Astrocyte (in vitro differentiated cells and primary cell): ENCODE measurements around the gene SLC13A5. TPM values are rescaled to one million over a fixed set of nuclear protein-coding genes. Genes with fewer than 3 reads are reported as not detected.

Source experiments
- DNase-seq: peaks from one replicate; pipeline ENCODE4 v3.0.0-alpha.2; 2010; ENCODE audit warnings: low read depth
- FAIRE-seq: peaks from 2 replicates; lab custom pipeline; 2011; peaks lifted over from hg19 to GRCh38; lab: Jason Lieb, UNC
- H2AFZ ChIP-seq: 2 replicates; pipeline ENCODE4 v1.6.0; 2012; ENCODE audit warnings: low read depth, low read length, inconsistent platforms
- H3K27ac ChIP-seq: 2 replicates; pipeline ENCODE4 v1.5.1; 2011; ENCODE audit warnings: low read depth, low read length, inconsistent platforms
- H3K27me3 ChIP-seq: 2 replicates; pipeline ENCODE4 v1.6.0; 2011; ENCODE audit warnings: low read length, inconsistent platforms; ENCODE audit not compliant: insufficient read depth
- H3K36me3 ChIP-seq: 2 replicates; pipeline ENCODE4 v1.5.1; 2011; ENCODE audit warnings: low read length, inconsistent platforms; ENCODE audit not compliant: insufficient read depth
- H3K4me1 ChIP-seq: 2 replicates; pipeline ENCODE4 v1.5.1; 2011; ENCODE audit warnings: low read length, inconsistent platforms; ENCODE audit not compliant: insufficient read depth
- H3K4me2 ChIP-seq: 2 replicates; pipeline ENCODE4 v1.6.0; 2012; ENCODE audit warnings: low read length, inconsistent platforms
- H3K4me3 ChIP-seq: 2 replicates; pipeline ENCODE4 v1.5.1; 2011; ENCODE audit warnings: low read depth, mild to moderate bottlenecking, low read length, inconsistent platforms; ENCODE audit not compliant: insufficient read depth
- H3K79me2 ChIP-seq: 2 replicates; pipeline ENCODE4 v1.6.0; 2012; ENCODE audit warnings: mild to moderate bottlenecking, low read length, inconsistent platforms; ENCODE audit not compliant: insufficient read depth
- H3K9ac ChIP-seq: 2 replicates; pipeline ENCODE4 v1.6.0; 2012; ENCODE audit warnings: mild to moderate bottlenecking, low read length, inconsistent platforms
- H3K9me3 ChIP-seq: 2 replicates; pipeline ENCODE4 v1.5.1; 2012; ENCODE audit warnings: low read depth, mild to moderate bottlenecking, low read length, inconsistent platforms; ENCODE audit not compliant: insufficient read depth
- H4K20me1 ChIP-seq: 2 replicates; pipeline ENCODE4 v1.6.0; 2012; ENCODE audit warnings: low read length, inconsistent platforms; ENCODE audit not compliant: insufficient read depth
- H3K27ac Mint-ChIP-seq: one replicate; pipeline ENCODE4 v1.8.0; 2021; ENCODE audit warnings: mild to moderate bottlenecking, mixed read lengths; ENCODE audit not compliant: unreplicated experiment
- H3K27me3 Mint-ChIP-seq: one replicate; pipeline ENCODE4 v1.8.0; 2021; ENCODE audit warnings: low read depth, mixed read lengths; ENCODE audit not compliant: unreplicated experiment
- H3K36me3 Mint-ChIP-seq: one replicate; pipeline ENCODE4 v1.8.0; 2021; ENCODE audit warnings: low read depth, mixed read lengths; ENCODE audit not compliant: unreplicated experiment
- H3K4me1 Mint-ChIP-seq: one replicate; pipeline ENCODE4 v1.8.0; 2021; ENCODE audit warnings: low read depth, mixed read lengths; ENCODE audit not compliant: unreplicated experiment
- H3K4me3 Mint-ChIP-seq: one replicate; pipeline ENCODE4 v1.8.0; 2021; ENCODE audit warnings: mild to moderate bottlenecking, moderate library complexity, mixed read lengths; ENCODE audit not compliant: unreplicated experiment
- H3K9me3 Mint-ChIP-seq: one replicate; pipeline ENCODE4 v1.8.0; 2021; ENCODE audit warnings: mild to moderate bottlenecking, mixed read lengths; ENCODE audit not compliant: unreplicated experiment
- EZH2 ChIP-seq: IDR thresholded peaks from 2 replicates; pipeline ENCODE4 v1.6.1; 2012; ENCODE audit warnings: mild to moderate bottlenecking, low read length, inconsistent platforms; ENCODE audit not compliant: insufficient read depth
- total RNA-seq: library from RNA; stranded (reverse); gene quantifications from 2 replicates; pipeline ENCODE4 v1.2.1, GENCODE V29; 2021
- TF ChIP-seq, protein P1 (sequence below): IDR thresholded peaks from 2 replicates; pipeline ENCODE4 v1.5.1; 2011; ENCODE audit warnings: low read depth, mild to moderate bottlenecking, inconsistent platforms, low read length, moderate library complexity; ENCODE audit not compliant: insufficient read depth

Gene SLC13A5
- total RNA-seq, 1 donor from 2014 or later: 6.9 TPM

DNA sequence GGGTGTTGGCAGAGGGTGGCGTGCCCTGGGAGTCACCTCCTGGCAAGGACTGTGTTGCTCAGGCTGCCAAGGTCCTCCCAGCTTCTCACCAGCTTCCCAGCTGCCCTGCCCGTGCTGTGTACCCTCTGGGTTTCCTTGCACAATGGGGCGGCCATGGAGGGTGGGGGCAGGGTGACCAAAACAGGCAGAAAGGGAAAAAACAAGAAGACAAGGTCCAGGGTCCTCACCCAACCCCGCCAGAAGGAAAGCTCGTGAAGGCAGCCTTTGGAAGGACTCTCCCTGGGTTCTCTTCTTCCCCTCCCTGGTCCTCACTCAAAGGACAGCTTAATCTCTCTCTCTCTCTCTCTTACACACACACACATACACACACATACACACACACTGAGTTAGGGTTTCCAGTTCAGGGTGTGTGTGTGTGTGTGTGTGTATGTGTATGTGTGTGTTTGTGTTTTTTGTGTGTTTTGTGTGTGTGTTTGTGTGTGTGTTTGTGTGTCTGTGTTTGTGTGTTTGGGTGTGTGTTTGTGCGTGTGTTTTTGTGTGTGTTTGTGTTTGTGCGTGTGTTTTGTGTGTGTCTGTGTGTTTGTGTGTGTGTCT lies 2.0 kb downstream of the SLC13A5 start:
- DNase-seq: no peak
- H3K4me3 Mint-ChIP-seq: peak overlapping the region; percentile 0
- no peak for TF ChIP-seq EZH2
- TF ChIP-seq, protein P1, sequence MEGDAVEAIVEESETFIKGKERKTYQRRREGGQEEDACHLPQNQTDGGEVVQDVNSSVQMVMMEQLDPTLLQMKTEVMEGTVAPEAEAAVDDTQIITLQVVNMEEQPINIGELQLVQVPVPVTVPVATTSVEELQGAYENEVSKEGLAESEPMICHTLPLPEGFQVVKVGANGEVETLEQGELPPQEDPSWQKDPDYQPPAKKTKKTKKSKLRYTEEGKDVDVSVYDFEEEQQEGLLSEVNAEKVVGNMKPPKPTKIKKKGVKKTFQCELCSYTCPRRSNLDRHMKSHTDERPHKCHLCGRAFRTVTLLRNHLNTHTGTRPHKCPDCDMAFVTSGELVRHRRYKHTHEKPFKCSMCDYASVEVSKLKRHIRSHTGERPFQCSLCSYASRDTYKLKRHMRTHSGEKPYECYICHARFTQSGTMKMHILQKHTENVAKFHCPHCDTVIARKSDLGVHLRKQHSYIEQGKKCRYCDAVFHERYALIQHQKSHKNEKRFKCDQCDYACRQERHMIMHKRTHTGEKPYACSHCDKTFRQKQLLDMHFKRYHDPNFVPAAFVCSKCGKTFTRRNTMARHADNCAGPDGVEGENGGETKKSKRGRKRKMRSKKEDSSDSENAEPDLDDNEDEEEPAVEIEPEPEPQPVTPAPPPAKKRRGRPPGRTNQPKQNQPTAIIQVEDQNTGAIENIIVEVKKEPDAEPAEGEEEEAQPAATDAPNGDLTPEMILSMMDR: no peak
- H3K4me3 ChIP-seq: no peak overlapping the region
- H3K79me2 ChIP-seq: no peaks in the 10 kb centered on the region
- no peak overlapping the region for H3K27ac ChIP-seq
- FAIRE-seq: no peak
- peak overlapping the region; percentile 4 for H3K27ac Mint-ChIP-seq
- H3K9me3 Mint-ChIP-seq: peaks cover 9% of the 10 kb centered on the region
- H2AFZ ChIP-seq: no peak overlapping the region
- peaks cover 7% of the 10 kb centered on the region for H3K4me1 Mint-ChIP-seq
- H3K4me2 ChIP-seq: no peak overlapping the region
- no peaks in the 10 kb centered on the region for H3K9me3 ChIP-seq
- peaks cover 53% of the 10 kb centered on the region for H3K27me3 Mint-ChIP-seq
- no peak overlapping the region for H3K9ac ChIP-seq
- no peaks in the 10 kb centered on the region for H4K20me1 ChIP-seq
- peaks cover 2% of the 10 kb centered on the region for H3K36me3 Mint-ChIP-seq
- H3K4me1 ChIP-seq: no peaks in the 10 kb centered on the region
- peaks cover 10% of the 10 kb centered on the region for H3K27me3 ChIP-seq
- no peaks in the 10 kb centered on the region for H3K36me3 ChIP-seq

DNA sequence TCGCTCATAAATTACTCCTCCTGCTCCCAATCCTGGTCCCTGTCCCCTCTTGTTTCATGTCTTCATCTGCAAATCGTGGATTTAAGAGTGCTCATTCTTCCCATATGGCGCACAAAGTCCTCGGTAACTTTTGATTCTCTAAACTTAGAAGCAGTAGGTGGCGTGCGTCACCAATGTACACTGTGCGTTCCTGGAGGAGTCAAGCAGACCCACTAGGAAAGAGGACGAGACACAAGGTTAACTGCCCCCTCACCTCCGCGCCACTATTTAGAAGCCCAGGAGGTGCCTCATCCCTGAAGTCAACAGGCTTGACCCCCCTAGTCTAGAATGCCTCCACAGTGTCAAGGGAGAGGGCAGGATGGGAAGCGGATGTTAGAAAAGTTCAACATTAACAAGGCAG lies 2.9 kb downstream of the SLC13A5 start:
- no peak overlapping the region for H2AFZ ChIP-seq
- no peaks in the 10 kb centered on the region for H3K4me1 ChIP-seq
- no peak overlapping the region for H3K27ac Mint-ChIP-seq
- H3K9me3 Mint-ChIP-seq: peaks cover 6% of the 10 kb centered on the region
- no peaks in the 10 kb centered on the region for H3K9me3 ChIP-seq
- H3K4me2 ChIP-seq: no peak overlapping the region
- peaks cover 15% of the 10 kb centered on the region for H3K27me3 ChIP-seq
- H3K36me3 Mint-ChIP-seq: peaks cover 2% of the 10 kb centered on the region
- DNase-seq (no peak), FAIRE-seq (no peak)
- H3K9ac ChIP-seq: no peak overlapping the region
- no peak overlapping the region for H3K4me3 ChIP-seq
- no peak overlapping the region for H3K4me3 Mint-ChIP-seq
- TF ChIP-seq, protein P1: no peak
- TF ChIP-seq EZH2: no peak
- H3K27ac ChIP-seq: no peak overlapping the region
- H3K36me3 ChIP-seq: no peaks in the 10 kb centered on the region
- H3K79me2 ChIP-seq: no peaks in the 10 kb centered on the region
- peaks cover 7% of the 10 kb centered on the region for H3K4me1 Mint-ChIP-seq
- no peaks in the 10 kb centered on the region for H4K20me1 ChIP-seq
- H3K27me3 Mint-ChIP-seq: peaks cover 56% of the 10 kb centered on the region

DNA sequence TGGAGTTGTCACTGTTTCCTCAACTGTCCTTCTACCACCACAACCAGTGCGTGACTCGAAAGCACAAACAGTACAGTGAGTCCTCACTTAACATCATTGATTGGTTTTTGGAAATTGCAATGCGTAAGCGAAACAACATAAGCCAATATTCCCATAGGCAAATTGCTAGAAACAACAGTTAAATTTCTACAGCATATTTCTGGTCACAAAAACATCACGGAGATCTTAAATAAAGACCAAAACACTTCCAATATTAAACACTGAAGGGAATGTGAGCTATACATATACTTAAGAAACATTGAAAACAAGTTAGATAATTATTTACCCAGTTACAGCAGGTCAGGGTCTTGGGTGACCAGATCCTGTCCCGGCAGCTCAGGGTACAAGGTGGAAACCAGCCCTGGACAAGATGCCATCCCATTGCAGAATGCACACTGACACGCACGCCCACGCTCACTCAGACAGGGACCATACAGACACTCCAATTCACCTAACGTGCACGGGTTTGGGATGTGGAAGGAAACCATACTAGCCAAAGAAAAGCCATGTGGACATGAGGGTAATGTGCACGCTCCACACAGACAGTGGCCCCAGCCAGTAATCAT lies 4.7 kb downstream of the SLC13A5 start:
- no peak overlapping the region for H3K4me3 Mint-ChIP-seq
- Histone ChIP-seq H3K27me3 (peaks cover 11% of the 10 kb centered on the region), H3K27ac (no peak overlapping the region), H3K4me3 (no peak overlapping the region), H3K4me2 (no peak overlapping the region), H3K9me3 (no peaks in the 10 kb centered on the region), H4K20me1 (no peaks in the 10 kb centered on the region), H3K36me3 (no peaks in the 10 kb centered on the region), H3K4me1 (no peaks in the 10 kb centered on the region), H3K79me2 (no peaks in the 10 kb centered on the region), H2AFZ (no peak overlapping the region), H3K9ac (no peak overlapping the region)
- H3K36me3 Mint-ChIP-seq: peaks cover 2% of the 10 kb centered on the region
- peaks cover 7% of the 10 kb centered on the region for H3K4me1 Mint-ChIP-seq
- H3K9me3 Mint-ChIP-seq: no peaks in the 10 kb centered on the region
- no peak for TF ChIP-seq EZH2
- TF ChIP-seq, protein P1: no peak
- no peak overlapping the region for H3K27ac Mint-ChIP-seq
- peaks cover 61% of the 10 kb centered on the region for H3K27me3 Mint-ChIP-seq
- DNase-seq: no peak
- no peak for FAIRE-seq
